Stimulated activated naive CD4-positive, alpha-beta T cell treated with Interleukin-2 at 50 U/mL for 16 hours (primary cell): ENCODE results near the gene LAMA4.
"Not testable (repeated sequence)": the region's sequence is repeated elsewhere in the genome, so short reads cannot be mapped to it uniquely, and the experiment has no call there.

Experiments used
- DNase-seq: peaks from one replicate; lab custom pipeline; 2025; lab: John Stamatoyannopoulos, UW

LAMA4 gene

DNA sequence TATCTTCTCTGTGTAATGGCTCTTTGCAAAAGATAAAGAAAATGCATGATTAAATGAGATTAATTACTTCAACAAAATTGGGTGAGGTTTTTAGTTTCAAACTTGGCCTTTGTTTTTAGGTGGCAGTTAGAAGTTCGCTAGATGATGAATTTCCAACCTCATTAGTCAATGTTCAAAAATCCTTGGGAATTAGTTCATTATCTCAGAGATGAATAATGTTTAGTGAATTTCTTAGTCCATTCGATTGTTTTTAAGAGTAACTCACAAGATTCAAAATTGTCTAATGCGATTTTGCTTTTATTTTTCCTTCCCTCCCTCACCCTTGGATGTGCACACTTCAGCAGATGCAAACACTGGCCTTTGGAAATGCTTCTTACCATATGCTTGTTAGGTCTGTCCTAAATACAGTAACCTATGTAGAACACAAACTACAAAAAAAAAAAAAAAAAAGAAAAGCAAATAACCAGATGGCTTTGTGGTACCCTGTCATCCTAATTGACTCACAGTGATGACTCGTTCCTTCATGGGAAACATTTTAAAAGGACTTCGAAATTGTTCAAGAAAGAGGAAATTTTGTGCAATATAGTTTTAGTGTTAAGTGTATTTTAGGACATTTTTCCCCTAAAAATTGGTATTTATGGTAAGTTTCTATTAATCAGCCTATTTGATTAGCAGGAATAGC, 100.3 kb downstream of the LAMA4 start:
- DNase-seq, result no peak

- no peak for DNase-seq
These were observed 104.0 kb downstream of the LAMA4 start for GRCh38 chr6:112150363-112150762.

DNA sequence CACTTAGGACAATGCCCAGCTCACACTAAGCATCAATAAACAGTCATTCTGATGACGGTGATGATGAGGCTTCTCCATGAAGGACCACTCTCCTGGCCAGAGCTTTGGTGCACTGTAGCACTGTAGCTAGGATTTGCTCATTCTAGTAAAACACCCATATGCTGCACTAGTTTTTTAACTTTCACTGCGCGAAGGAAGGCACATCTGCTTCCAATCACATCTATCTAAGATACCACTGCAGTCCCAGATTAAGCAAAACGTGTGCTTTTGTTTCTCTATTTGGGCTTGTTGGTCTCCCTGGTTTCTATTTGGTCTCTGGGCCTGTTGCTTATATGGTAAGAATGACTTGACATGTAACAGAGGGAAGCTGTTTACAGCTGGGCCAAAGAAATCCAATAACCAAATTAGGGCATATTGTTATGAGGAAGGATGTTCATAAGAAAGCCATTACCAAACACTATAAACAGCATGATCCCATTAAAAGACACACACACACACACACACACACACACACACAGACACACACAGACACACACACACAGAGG, 104.6 kb downstream of the LAMA4 start:
- DNase-seq, result no peak

DNA sequence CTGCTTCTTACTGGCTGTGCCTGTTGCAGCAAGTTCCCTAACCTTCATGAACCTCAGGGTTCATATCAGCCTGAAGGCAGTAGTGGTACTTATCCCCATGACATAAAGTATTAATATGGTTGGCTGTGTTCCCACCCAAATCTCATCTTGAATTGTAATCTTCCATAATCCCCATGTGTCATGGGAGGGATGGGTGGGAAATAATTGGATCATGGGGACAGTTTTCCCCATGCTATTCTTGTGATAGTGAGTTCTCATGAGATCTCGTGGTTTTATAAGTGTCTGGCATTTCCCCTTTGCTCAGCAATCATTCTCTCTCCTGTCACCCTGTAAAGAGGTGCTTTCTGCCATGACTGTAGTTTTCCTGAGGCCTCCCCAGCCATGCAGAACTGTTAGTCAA, 105.1 kb downstream of the LAMA4 start:
- DNase-seq, result no peak

DNA sequence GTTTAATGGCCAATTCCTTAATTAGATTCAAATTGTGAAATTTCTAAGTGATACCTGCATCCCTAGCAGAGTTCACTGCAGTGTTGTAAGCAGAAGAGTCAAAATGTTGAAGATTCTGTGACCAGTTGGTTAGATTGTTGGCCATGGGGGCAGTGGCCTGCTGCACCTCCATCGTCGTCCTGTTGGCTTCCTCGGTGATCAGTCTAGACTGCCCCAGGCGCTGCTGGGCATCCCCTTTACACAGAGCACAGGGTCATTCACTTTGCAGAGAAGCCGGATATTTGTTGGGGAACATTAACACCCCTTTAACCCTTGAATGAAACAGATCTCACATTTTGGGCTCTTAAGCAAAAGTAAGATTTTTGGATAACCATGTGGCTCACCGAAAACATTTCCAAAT, 106.3 kb downstream of the LAMA4 start:
- DNase-seq, result no peak

- no peak for DNase-seq
These were observed 109.2 kb downstream of the LAMA4 start for GRCh38 chr6:112145080-112145573.

GRCh38 chr6:112144145-112144926, 110.0 kb downstream of the LAMA4 start:
- DNase-seq, result no peak

DNA sequence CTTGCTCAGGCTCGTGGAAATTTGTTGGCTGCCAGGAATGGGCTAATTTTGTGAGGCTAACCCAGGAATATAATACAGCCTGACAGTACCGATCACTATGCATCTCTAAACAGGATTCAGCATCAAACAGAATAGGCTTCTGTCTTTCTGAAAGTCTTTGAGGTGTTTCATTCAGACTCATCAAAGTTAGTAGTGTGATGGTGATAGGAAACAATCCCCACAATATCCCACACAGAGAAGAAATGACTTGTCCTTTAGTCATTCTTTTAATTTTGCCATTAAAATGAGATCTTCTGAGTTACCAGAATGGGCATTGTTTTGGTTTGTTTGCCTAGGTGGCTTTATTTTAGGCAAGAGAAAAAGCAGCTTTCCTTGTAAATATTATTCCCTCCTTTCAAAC, 112.7 kb downstream of the LAMA4 start:
- no peak for DNase-seq

DNA sequence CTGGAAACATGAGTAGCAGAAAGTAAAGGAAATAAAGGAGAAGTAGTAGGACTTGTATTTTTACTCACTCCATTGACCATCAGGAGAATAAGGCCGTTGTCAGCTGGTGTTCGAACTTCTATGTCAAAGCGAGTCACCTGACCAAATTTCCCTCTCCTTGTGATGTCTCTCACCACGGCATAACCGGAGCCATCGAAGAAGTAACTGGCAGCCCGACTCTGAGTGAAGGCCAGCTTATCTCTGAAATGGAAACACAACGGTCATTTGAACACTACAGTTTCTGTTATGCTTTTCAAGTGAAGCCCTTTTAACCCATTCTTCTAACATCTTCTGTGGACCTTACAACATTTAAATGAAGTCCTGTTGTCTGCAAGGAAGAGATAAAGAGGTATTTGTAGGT, 115.3 kb downstream of the LAMA4 start:
- no peak for DNase-seq

DNA sequence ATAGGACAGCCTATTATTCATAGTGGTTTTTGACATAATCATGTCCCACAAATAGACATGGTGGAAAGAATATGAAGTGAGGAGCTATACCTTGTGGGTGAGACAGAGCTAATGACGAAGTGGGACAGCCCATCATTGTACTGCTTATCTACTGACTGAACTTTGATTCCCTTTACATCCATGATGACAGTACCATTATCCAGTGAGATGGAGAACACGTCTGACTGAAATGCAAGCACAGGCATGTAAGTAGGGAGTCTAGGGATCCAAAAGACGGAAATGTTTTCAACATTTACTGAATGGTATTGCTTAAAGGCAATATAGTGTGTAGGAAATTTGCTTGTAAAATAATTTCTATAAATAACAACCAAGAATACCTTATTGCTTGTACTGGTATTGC, 123.5 kb downstream of the LAMA4 start:
- no peak for DNase-seq

GRCh38 chr6:112128208-112128607, 126.2 kb downstream of the LAMA4 start:
- no peak for DNase-seq

DNA sequence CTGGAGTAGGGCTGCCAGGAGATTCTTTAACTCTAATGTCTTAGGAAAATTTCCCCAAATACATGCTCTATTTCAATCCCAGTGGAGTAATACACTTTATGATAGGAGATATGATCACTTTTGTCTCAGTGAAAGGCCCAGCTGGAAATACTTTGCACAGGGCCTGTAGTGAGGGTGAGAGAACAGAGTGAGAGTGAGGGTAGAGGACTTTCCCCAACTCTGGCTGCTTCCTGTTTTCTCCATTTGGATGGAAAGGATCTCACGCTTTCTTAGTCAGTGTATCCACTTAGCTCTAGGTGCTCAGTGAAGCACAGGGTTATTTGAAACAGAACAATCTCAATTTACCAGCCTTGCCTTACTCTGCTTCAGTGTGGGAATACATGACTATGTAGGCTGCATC, 130.4 kb downstream of the LAMA4 start:
- no peak for DNase-seq

DNA sequence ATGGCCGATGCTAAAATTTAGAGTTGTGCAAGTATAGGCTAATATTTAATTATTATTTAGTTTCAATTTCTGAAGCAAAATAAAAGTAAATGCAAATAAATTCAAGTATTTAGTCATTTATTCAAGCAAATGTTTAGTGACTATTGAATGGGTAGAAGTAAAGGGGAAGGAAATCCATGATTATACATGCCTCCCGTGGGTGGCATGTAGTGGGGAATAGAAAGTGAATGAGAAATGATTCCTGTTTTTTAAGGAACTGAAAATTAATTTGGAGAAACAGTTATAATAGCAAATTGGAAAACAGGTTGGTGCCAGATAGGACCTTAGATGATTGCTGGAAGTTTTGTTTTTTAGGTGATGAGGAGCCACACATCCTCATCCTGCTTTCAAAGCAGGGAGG, 131.6 kb downstream of the LAMA4 start:
- DNase-seq, result no peak

GRCh38 chr6:112118034-112118433, 136.3 kb downstream of the LAMA4 start:
- no peak for DNase-seq

DNA sequence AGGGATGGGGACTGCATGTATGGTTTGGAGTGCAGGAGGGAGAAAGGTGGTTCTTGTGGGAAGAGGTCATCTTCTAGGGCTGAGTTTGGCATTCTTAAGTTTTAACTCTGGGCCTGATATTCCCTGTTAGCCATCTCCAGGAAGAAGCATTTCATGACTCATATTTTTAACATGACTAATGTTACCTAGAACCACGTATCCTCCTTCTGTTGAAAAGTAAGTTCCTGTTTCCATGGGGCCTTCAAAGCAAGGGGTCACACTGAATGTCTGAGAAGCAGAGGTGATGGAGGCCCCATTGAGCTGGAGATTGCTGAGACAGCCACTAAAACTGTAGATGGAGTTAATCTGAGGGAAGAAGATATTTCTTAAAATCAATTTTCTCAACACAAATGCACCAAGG, 136.8 kb downstream of the LAMA4 start:
- DNase-seq, result no peak

GRCh38 chr6:112116221-112116620, 138.1 kb downstream of the LAMA4 start:
- DNase-seq, result no peak

GRCh38 chr6:112114577-112115223, 139.7 kb downstream of the LAMA4 start:
- no peak for DNase-seq

DNA sequence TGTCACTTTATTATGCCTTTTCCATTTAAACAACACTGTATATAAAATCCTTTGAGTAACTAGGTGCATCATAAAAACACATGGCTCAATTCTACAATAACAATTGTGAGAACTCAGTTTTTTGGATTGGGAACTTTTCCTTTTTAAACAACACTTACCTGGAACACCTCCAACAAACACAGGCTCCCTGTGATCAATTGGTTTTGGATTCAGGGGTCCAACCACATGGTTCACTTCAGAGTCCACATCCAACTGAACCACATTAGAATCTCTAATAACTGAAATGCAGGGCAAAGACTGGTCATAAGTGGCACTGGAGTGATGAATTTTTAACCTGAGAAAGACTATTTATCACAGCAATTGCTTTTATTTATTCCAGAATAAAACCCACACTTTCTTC, 140.4 kb downstream of the LAMA4 start:
- no peak for DNase-seq

GRCh38 chr6:112113431-112113830, 140.9 kb downstream of the LAMA4 start:
- no peak for DNase-seq

DNA sequence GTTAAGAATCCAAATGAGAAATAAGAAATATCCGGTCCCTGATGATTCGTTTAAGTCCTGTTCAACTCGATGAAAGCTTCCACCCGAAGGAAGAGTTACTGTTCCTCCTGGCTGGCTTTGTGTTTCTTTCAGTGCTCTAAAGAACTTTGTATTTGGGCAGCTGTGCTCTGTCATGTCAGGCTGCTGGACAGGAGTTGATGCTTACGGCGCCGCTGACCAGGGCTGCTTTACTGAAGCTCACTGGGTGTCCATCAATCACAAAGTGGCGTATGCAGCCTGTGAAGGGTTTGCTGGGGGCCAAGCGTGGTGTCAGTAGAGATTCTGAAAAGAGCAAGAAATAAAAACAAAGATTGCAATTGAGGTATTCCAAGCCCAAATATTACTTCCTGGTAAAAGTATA, 145.1 kb downstream of the LAMA4 start:
- no peak for DNase-seq

GRCh38 chr6:112106562-112106961, 147.8 kb downstream of the LAMA4 start:
- no peak for DNase-seq

- not testable (repeated sequence) for DNase-seq
These were observed 148.3 kb downstream of the LAMA4 start for GRCh38 chr6:112106026-112106425.

- DNase-seq, result no peak
These were observed 153.8 kb downstream of the LAMA4 start for GRCh38 chr6:112100561-112100960.
